Measurements from ENCODE around the gene TMED10.

GRCh38 chr14:75083271-75083670, 93.1 kb downstream of the TMED10 start:
- TF ChIP-seq, protein P1, sequence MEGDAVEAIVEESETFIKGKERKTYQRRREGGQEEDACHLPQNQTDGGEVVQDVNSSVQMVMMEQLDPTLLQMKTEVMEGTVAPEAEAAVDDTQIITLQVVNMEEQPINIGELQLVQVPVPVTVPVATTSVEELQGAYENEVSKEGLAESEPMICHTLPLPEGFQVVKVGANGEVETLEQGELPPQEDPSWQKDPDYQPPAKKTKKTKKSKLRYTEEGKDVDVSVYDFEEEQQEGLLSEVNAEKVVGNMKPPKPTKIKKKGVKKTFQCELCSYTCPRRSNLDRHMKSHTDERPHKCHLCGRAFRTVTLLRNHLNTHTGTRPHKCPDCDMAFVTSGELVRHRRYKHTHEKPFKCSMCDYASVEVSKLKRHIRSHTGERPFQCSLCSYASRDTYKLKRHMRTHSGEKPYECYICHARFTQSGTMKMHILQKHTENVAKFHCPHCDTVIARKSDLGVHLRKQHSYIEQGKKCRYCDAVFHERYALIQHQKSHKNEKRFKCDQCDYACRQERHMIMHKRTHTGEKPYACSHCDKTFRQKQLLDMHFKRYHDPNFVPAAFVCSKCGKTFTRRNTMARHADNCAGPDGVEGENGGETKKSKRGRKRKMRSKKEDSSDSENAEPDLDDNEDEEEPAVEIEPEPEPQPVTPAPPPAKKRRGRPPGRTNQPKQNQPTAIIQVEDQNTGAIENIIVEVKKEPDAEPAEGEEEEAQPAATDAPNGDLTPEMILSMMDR (IDR thresholded peaks at IDR 0.05), result no peak
- no peak for TF ChIP-seq POLR2A (IDR thresholded peaks at IDR 0.05)
